HepG2 (cell line): ENCODE results near the gene KRI1. TPM values are rescaled to one million over a fixed set of nuclear protein-coding genes. Genes with fewer than 3 reads are reported as not detected.
A peak's percentile ranks its signal among the peaks of the same experiment; 100 is the strongest.

Experiments
- FOXA3 ChIP-seq: IDR thresholded peaks from 2 replicates; pipeline ENCODE4 v1.6.1; 2016; ENCODE audit warnings: missing genetic modification reagents, missing compliant biosample characterization
- GATAD1 ChIP-seq: IDR thresholded peaks from 2 replicates; pipeline ENCODE4 v1.6.1; 2016; ENCODE audit warnings: missing genetic modification reagents, missing compliant biosample characterization
- HMG20A ChIP-seq: IDR thresholded peaks from 2 replicates; pipeline ENCODE4 v1.6.1; 2016; ENCODE audit warnings: borderline replicate concordance
- HMGA1 ChIP-seq: sonication (generic); formaldehyde crosslinking; conservative IDR thresholded peaks from 2 replicates; pipeline ENCODE4 v1.4.0; 2020; ENCODE audit warnings: missing genetic modification reagents
- KAT2B ChIP-seq: fragments of 150-350 bp; IDR thresholded peaks from 2 replicates; pipeline ENCODE4 v1.6.1; 2014; ENCODE audit warnings: low read depth, low read length, borderline replicate concordance
- MTF2 ChIP-seq: sonication (generic); formaldehyde crosslinking; IDR thresholded peaks from 2 replicates; pipeline ENCODE4 v1.5.0; 2020; ENCODE audit warnings: missing genetic modification reagents, borderline replicate concordance
- PHB2 ChIP-seq: fragments of 450-650 bp; IDR thresholded peaks from 2 replicates; pipeline ENCODE4 v1.6.1; 2018; ENCODE audit not compliant: partially characterized antibody
- PHF21A ChIP-seq: sonication (generic); formaldehyde crosslinking; IDR thresholded peaks from 2 replicates; pipeline ENCODE4 v1.5.0; 2020; ENCODE audit warnings: mild to moderate bottlenecking, missing genetic modification reagents
- POLR2AphosphoS2 ChIP-seq: IDR thresholded peaks from 2 replicates; pipeline ENCODE4 v1.6.1; 2011; ENCODE audit warnings: low read depth, low read length, improper control_type of control experiment
- RARG ChIP-seq: sonication (generic); formaldehyde crosslinking; IDR thresholded peaks from 2 replicates; pipeline ENCODE4 v1.4.0; 2020; ENCODE audit warnings: low read depth, mild to moderate bottlenecking, missing genetic modification reagents
- SRF ChIP-seq: IDR thresholded peaks from 2 replicates; pipeline ENCODE4 v1.6.1; 2011; ENCODE audit warnings: mild to moderate bottlenecking, low read depth, low read length, moderate library complexity
- TBX2 ChIP-seq: sonication (generic); formaldehyde crosslinking; IDR thresholded peaks from 2 replicates; pipeline ENCODE4 v1.5.0; 2020; ENCODE audit warnings: missing genetic modification reagents, mild to moderate bottlenecking, borderline replicate concordance
- TCF7L2 ChIP-seq: IDR thresholded peaks from 2 replicates; pipeline ENCODE4 v1.6.1; 2011; ENCODE audit warnings: mild to moderate bottlenecking, low read depth, low read length, moderate library complexity
- THAP11 ChIP-seq: IDR thresholded peaks from 2 replicates; pipeline ENCODE4 v1.6.1; 2016; ENCODE audit warnings: missing biosample characterization, missing genetic modification reagents
- ZFY ChIP-seq: sonication (generic); formaldehyde crosslinking; IDR thresholded peaks from 2 replicates; pipeline ENCODE4 v1.4.0; 2020; ENCODE audit warnings: missing genetic modification reagents
- ZMYM3 ChIP-seq: sonication (generic); formaldehyde crosslinking; IDR thresholded peaks from 2 replicates; pipeline ENCODE4 v1.5.1; 2020; ENCODE audit warnings: mild to moderate bottlenecking, missing genetic modification reagents
- ZNF605 ChIP-seq: sonication (generic); formaldehyde crosslinking; IDR thresholded peaks from 2 replicates; pipeline ENCODE4 v1.8.0; 2022; ENCODE audit warnings: mild to moderate bottlenecking, missing genetic modification reagents
- ZSCAN29 ChIP-seq: sonication (generic); formaldehyde crosslinking; conservative IDR thresholded peaks from 2 replicates; pipeline ENCODE4 v1.4.0; 2020; ENCODE audit warnings: mild to moderate bottlenecking, missing genetic modification reagents
- polyA plus RNA-seq, 8 experiments: library from polyadenylated mRNA; depleted of rRNA in 3 of 8; stranded (reverse) in 7 of 8; unstranded in 1 of 8; fragments of >200 nt; fragmentation: Illumina TruSeq in 4 of 8; extraction: Trizol in 4 of 8; gene quantifications; 2 replicates each; pipeline versions ENCODE4 v1.2.1 to v1.2.3, GENCODE V29; 2011 to 2016; ENCODE audit warnings: low read depth in 4 of 8, missing spikeins in 1 of 8, mixed read lengths in 1 of 8; ENCODE audit not compliant: insufficient read depth in 1 of 8
- total RNA-seq, 5 experiments: library from RNA; depleted of rRNA; stranded (reverse); fragments of >200 nt; fragmentation: Illumina TruSeq; extraction: Trizol; gene quantifications; 2 replicates each; pipeline ENCODE4 v1.2.3, GENCODE V29; 2016; ENCODE audit warnings: low read depth in 1 of 5
- TF ChIP-seq, protein P1 (sequence below): sonication (generic); formaldehyde crosslinking; IDR thresholded peaks from 2 replicates; pipeline ENCODE4 v1.8.0; 2022; ENCODE audit warnings: mild to moderate bottlenecking, missing genetic modification reagents, moderate library complexity
- TF ChIP-seq, protein P2 (sequence below): IDR thresholded peaks from 2 replicates; pipeline ENCODE4 v1.6.1; 2016
- TF ChIP-seq, protein P3 (sequence below): sonication (generic); formaldehyde crosslinking; IDR thresholded peaks from 2 replicates; pipeline ENCODE4 v1.5.0; 2020; ENCODE audit warnings: mild to moderate bottlenecking, missing genetic modification reagents, borderline replicate concordance
- TF ChIP-seq, protein P4 (sequence below): sonication (generic); formaldehyde crosslinking; conservative IDR thresholded peaks from 2 replicates; pipeline ENCODE4 v1.4.0; 2020; ENCODE audit warnings: missing genetic modification reagents
- TF ChIP-seq, protein P5 (sequence below): IDR thresholded peaks from 2 replicates; pipeline ENCODE4 v1.6.1; 2016; ENCODE audit warnings: control low read depth
- TF ChIP-seq, protein P6 (sequence below): sonication (generic); formaldehyde crosslinking; IDR thresholded peaks from 2 replicates; pipeline ENCODE4 v1.8.0; 2022; ENCODE audit warnings: missing genetic modification reagents, mild to moderate bottlenecking, inconsistent platforms, borderline replicate concordance

Gene KRI1
- total and polyA plus RNA-seq, 2 of the 13 experiments (the other 11 are each of a cell fraction or from before 2014, with no cell fraction given): 9.1 to 11.7 TPM

DNA sequence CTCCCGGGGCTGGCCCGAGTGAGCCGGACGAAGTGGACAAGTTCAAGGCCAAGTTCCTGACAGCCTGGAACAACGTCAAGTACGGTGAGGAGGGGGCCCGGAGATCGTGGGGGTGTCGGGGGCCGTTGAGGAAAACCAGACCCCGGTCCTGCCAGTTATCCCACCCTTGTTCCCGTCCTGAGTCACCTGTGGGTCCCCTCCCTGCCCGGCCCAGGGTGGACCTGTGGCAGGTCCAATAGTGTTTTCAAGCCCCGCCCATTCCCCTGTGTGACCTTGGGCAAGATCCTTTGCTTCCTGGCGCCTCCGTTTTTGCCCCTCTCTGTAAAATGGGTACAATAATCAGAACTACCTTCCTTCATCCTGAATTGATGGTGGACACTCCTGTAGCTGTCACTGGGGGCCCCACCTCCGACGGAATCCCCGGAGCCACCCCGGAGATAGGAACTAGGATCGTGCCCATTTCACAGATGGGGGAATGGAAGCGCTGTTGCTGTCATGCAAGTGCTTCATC, 21.5 kb downstream of the KRI1 start (continued):
- no peak for TF ChIP-seq SRF
- no peak for TF ChIP-seq HMGA1 (CRISPR knock-in tag)
- TF ChIP-seq, protein P1, sequence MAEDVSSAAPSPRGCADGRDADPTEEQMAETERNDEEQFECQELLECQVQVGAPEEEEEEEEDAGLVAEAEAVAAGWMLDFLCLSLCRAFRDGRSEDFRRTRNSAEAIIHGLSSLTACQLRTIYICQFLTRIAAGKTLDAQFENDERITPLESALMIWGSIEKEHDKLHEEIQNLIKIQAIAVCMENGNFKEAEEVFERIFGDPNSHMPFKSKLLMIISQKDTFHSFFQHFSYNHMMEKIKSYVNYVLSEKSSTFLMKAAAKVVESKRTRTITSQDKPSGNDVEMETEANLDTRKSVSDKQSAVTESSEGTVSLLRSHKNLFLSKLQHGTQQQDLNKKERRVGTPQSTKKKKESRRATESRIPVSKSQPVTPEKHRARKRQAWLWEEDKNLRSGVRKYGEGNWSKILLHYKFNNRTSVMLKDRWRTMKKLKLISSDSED (CRISPR knock-in tag): no peak
- no peak for TF ChIP-seq ZFY (CRISPR knock-in tag)
- TF ChIP-seq MTF2: no peak
- TF ChIP-seq HMG20A (CRISPR knock-in tag): no peak
- TF ChIP-seq TBX2: no peak
- TF ChIP-seq POLR2AphosphoS2: no peak
- TF ChIP-seq, protein P2, sequence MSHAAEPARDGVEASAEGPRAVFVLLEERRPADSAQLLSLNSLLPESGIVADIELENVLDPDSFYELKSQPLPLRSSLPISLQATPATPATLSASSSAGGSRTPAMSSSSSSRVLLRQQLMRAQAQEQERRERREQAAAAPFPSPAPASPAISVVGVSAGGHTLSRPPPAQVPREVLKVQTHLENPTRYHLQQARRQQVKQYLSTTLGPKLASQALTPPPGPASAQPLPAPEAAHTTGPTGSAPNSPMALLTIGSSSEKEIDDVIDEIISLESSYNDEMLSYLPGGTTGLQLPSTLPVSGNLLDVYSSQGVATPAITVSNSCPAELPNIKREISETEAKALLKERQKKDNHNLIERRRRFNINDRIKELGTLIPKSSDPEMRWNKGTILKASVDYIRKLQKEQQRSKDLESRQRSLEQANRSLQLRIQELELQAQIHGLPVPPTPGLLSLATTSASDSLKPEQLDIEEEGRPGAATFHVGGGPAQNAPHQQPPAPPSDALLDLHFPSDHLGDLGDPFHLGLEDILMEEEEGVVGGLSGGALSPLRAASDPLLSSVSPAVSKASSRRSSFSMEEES: no peak
- no peak for TF ChIP-seq ZSCAN29 (CRISPR knock-in tag)
- TF ChIP-seq FOXA3: no peak
- TF ChIP-seq GATAD1 (CRISPR knock-in tag): no peak
- TF ChIP-seq PHF21A: no peak
- TF ChIP-seq, protein P3, sequence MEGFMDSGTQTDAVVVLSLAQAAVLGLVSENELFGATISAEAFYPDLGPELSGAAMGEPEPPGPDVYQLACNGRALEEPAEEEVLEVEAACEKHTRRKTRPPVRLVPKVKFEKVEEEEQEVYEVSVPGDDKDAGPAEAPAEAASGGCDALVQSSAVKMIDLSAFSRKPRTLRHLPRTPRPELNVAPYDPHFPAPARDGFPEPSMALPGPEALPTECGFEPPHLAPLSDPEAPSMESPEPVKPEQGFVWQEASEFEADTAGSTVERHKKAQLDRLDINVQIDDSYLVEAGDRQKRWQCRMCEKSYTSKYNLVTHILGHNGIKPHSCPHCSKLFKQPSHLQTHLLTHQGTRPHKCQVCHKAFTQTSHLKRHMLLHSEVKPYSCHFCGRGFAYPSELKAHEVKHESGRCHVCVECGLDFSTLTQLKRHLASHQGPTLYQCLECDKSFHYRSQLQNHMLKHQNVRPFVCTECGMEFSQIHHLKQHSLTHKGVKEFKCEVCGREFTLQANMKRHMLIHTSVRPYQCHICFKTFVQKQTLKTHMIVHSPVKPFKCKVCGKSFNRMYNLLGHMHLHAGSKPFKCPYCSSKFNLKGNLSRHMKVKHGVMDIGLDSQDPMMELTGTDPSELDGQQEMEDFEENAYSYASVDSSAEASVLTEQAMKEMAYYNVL: no peak
- TF ChIP-seq PHB2: no peak
- TF ChIP-seq RARG (CRISPR knock-in tag): no peak
- TF ChIP-seq, protein P4, sequence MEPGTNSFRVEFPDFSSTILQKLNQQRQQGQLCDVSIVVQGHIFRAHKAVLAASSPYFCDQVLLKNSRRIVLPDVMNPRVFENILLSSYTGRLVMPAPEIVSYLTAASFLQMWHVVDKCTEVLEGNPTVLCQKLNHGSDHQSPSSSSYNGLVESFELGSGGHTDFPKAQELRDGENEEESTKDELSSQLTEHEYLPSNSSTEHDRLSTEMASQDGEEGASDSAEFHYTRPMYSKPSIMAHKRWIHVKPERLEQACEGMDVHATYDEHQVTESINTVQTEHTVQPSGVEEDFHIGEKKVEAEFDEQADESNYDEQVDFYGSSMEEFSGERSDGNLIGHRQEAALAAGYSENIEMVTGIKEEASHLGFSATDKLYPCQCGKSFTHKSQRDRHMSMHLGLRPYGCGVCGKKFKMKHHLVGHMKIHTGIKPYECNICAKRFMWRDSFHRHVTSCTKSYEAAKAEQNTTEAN: no peak
- TF ChIP-seq THAP11 (CRISPR knock-in tag): no peak
- TF ChIP-seq, protein P5, sequence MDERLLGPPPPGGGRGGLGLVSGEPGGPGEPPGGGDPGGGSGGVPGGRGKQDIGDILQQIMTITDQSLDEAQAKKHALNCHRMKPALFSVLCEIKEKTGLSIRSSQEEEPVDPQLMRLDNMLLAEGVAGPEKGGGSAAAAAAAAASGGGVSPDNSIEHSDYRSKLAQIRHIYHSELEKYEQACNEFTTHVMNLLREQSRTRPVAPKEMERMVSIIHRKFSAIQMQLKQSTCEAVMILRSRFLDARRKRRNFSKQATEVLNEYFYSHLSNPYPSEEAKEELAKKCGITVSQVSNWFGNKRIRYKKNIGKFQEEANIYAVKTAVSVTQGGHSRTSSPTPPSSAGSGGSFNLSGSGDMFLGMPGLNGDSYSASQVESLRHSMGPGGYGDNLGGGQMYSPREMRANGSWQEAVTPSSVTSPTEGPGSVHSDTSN (CRISPR knock-in tag): no peak
- TF ChIP-seq KAT2B: no peak
- 0 out of 2 replicates have a peak, but pooled peaks have one; percentile 22 for TF ChIP-seq ZNF605
- peak; percentile 94 for TF ChIP-seq ZMYM3
- TF ChIP-seq, protein P6, sequence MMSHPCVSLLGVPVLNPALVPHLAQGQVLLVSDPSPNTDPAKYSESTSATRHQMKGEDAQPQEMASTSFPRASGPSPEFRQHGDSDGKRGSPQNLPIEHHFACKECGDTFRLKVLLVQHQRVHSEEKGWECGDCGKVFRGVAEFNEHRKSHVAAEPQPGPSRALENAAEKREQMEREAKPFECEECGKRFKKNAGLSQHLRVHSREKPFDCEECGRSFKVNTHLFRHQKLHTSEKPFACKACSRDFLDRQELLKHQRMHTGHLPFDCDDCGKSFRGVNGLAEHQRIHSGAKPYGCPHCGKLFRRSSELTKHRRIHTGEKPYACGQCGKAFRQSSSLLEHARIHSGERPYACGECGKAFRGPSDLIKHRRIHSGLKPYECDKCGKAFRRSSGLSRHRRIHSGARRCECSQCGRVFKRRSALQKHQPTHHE (CRISPR knock-in tag): no peak
- no peak for TF ChIP-seq TCF7L2
